Activated CD4-positive, alpha-beta T cell treated with anti-CD3 and anti-CD28 coated beads for 4 hours (primary cell): Measurements from ENCODE around the gene PKDREJ.

Experiments
- DNase-seq, 2 donors: peaks; one replicate each; pipeline ENCODE4 v3.0.0-alpha.2; 2020

PKDREJ gene

GRCh38 chr22:46233231-46233630 is 29.9 kb downstream of the PKDREJ start:
- DNase-seq: no peak

GRCh38 chr22:46230262-46230901 is 32.8 kb downstream of the PKDREJ start:
- DNase-seq: no peak

GRCh38 chr22:46229701-46230100 is 33.4 kb downstream of the PKDREJ start:
- DNase-seq: no peak

GRCh38 chr22:46226577-46226976 is 36.6 kb downstream of the PKDREJ start:
- DNase-seq: no peak

- no peak for DNase-seq
Observed at GRCh38 chr22:46225631-46226030, 37.5 kb downstream of the PKDREJ start.

- DNase-seq: no peak
Observed at GRCh38 chr22:46224898-46225290, 38.2 kb downstream of the PKDREJ start.

GRCh38 chr22:46224044-46224897 is 38.9 kb downstream of the PKDREJ start:
- DNase-seq: no peak

GRCh38 chr22:46220921-46221320 is 42.2 kb downstream of the PKDREJ start:
- DNase-seq: no peak

- no peak for DNase-seq
Observed at GRCh38 chr22:46219636-46220035, 43.5 kb downstream of the PKDREJ start.

- no peak for DNase-seq
Observed at GRCh38 chr22:46214616-46215015, 48.5 kb downstream of the PKDREJ start.

- DNase-seq: no peak
Observed at GRCh38 chr22:46214149-46214548, 49.0 kb downstream of the PKDREJ start.

- DNase-seq: no peak
Observed at GRCh38 chr22:46213052-46213451, 50.1 kb downstream of the PKDREJ start.

- no peak for DNase-seq
Observed at GRCh38 chr22:46212195-46212594, 50.9 kb downstream of the PKDREJ start.

GRCh38 chr22:46209262-46209661 is 53.9 kb downstream of the PKDREJ start:
- DNase-seq: no peak
